ENCODE measurements around the gene DIPK1B.
A peak's percentile ranks its signal among the peaks of the same experiment; 100 is the strongest.
"Not testable (repeated sequence)": the region's sequence is repeated elsewhere in the genome, so short reads cannot be mapped to it uniquely, and the experiment has no call there.

DIPK1B gene

GRCh38 chr9:136754059-136754572 lies 41.7 kb downstream of the DIPK1B start:
- no peak for DNase-seq (ENCODE audit: low read depth)

GRCh38 chr9:136754626-136755301 lies 42.4 kb downstream of the DIPK1B start:
- no peak for DNase-seq (ENCODE audit: low read depth)

- DNase-seq (ENCODE audit: low read depth): not testable (repeated sequence)
These were observed 43.1 kb downstream of the DIPK1B start for GRCh38 chr9:136755302-136756133.

DNA sequence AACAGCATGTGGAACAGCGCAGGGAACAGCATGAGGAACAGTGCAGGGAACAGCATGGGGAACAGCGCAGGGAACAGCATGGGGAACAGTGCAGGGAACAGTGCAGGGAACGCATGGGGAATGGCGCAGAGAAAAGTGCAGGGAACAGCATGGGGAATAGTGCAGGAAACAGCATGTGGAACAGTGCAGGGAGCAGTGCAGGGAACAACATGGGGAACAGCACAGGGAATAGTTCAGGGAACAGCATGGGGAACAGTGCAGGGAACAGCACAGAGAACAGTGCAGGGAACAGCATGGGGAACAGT lies 43.7 kb downstream of the DIPK1B start:
- DNase-seq (ENCODE audit: low read depth): no peak

DNA sequence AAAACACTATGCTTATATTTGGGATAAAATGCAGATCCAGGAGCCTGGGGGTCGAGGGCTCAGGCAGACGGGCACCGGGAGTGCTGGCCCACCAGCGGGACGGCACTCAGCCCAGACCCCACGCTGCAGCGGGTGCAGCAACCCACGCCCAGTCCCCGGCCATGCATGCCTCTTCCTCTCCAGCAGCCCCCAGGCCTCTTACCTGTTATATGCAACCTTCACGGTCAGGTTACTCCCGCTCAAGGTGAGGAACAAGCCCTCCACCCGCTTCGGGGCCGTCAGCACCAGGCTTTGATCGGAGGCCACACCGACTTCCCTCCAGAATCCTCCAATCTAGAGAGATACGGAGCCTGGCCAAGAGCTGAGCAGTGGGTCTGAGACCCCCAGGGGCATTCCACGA lies 44.5 kb downstream of the DIPK1B start:
- DNase-seq (ENCODE audit: low read depth): no peak

- no peak for DNase-seq (ENCODE audit: low read depth)
These were observed 45.0 kb downstream of the DIPK1B start for GRCh38 chr9:136757328-136757727.

- DNase-seq (ENCODE audit: low read depth): no peak
These were observed 45.4 kb downstream of the DIPK1B start for GRCh38 chr9:136757751-136758140.

GRCh38 chr9:136759001-136759400 lies 46.6 kb downstream of the DIPK1B start:
- no peak for DNase-seq (ENCODE audit: low read depth)

GRCh38 chr9:136759436-136760325 lies 47.3 kb downstream of the DIPK1B start:
- DNase-seq (ENCODE audit: low read depth): no peak

DNA sequence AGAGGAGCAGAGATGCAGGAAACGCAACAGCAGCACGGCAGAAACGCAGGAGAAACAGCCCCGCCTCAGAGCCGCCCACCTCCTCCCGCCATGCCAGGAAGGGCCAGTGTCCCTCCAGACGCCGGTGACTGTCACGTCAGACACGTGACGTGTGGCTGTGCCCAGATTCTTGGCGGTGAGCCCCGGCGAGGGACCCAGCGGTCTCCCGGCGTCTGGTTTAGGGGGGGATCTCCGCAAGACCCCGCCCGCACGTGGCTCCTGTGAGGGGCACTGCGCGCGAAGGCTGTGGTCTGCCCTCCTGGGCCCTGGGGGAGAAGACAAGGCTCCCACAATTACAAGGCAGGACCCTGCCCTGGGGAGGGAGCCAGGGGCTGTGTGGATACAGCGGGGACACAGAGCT lies 48.1 kb downstream of the DIPK1B start:
- no peak for DNase-seq (ENCODE audit: low read depth)

DNA sequence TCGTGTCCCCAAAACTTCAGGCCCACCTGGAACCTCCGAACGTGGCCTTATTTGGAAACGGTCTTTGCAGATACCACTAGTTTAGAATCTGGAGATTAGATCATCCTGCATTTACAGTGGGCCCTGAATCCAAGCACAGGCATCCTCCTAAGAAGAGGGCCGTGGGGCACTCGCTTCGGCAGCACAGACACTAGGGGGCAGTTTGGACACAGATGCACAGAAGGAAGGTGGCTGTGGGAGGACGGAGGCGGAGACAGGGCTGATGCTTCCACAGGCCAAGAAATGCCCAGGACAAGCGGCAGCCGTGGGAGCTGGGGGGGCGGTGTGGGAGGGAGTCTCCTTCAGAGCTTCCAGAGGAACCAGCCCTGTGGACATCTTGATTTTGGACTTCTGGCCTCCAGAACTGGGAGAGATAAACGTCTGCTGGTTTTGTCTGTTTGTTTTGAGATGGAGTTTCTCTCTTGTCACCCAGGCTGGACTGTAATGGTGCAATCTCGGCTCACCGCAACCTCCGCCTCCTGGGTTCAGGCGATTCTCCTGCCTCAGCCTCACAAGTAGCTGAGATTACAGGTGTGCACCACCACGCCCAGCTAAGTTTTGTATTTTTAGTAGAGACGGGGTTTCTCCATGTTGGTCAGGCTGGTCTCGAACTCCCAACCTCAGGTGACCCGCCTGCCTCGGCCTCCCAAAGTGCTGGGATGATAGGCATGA lies 48.6 kb downstream of the DIPK1B start:
- peak; percentile 32 for DNase-seq (ENCODE audit: low read depth)

DNA sequence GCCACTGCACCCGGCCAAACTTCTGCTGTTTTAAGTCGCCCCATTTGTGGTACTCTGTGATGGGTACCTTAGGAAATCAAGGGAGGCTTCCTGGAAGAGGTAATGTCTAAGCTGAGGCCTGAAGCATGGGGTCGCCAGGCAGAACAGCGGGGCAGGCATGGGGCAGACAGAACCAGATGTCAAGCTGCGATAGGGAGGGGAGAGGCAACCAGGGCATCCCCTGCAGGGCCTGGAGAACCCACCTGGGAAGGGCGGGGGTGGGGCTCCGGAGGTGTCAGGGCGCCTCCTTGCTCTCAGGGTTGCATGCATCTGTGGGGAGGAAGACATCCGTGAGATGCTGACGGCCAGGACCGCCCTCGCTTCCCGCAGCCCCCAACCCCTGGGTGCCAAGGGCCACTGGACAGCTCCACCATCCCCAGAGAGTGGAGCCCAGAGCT lies 49.2 kb downstream of the DIPK1B start:
- DNase-seq (ENCODE audit: low read depth): no peak

- no peak for DNase-seq (ENCODE audit: low read depth)
These were observed 49.9 kb downstream of the DIPK1B start for GRCh38 chr9:136762221-136762691.

DNA sequence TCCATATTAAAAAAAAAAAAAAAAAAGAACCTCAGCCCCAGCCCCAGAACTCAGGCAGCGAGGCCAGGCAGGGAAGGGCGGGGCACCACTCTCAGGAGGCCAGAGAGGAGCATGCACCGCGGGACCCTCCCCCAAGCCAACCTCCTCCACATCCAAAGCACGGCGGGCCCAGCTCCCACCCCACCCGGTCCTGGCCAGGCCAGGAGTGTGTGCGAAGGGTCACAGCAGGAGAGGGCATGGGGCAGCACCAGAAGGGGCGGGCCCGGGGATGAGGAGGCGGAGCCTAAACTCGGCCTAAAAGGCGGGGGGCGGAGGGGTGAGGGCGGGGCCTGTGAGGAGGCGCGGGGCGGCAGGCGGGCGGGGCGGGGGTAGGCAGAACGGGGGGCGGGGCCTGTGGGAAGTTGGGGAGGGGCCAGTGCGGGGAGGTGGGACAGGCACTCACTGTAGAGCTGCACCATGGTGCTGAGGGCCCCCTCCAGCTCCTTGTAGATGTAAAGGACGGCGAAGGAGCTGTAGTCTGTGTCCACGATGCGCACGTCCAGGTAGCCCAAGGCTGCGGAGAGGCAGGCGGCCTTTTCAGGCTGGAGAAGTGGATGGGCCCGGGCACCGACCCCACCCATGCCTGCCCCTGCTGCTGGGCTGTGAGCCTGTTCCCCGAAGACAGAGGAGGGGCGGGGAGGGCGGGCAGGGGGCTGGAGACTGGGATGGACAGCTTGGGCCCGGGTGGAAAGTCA lies 50.7 kb downstream of the DIPK1B start:
- DNase-seq (ENCODE audit: low read depth): no peak

DNA sequence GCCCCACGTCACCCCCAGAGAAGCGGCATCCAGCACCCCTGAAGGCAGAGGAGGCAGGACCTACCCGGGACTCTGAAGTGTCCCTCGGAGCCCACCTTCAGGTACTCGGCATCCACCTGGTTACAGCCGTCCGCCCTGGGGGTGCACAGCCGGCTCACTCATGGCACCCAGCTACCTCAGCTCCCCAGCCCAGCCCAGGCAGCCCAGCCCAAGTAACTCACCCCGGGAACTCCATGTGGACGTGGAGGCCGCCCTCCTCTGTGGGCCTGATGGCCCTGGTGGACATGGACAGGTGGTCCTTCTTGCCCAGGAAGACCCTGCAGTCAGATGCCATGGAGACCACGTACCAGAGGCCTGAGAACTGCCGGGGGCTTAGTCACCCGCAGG lies 51.3 kb downstream of the DIPK1B start:
- no peak for DNase-seq (ENCODE audit: low read depth)

GRCh38 chr9:136764301-136764891 lies 52.0 kb downstream of the DIPK1B start, which contains the start of gene LCN15:
Gene LCN15, minus strand, starts transcription at chr9:136764518. Its CDS starts 30 bp downstream, at chr9:136764488.
- no peak for DNase-seq (ENCODE audit: low read depth)

DNA sequence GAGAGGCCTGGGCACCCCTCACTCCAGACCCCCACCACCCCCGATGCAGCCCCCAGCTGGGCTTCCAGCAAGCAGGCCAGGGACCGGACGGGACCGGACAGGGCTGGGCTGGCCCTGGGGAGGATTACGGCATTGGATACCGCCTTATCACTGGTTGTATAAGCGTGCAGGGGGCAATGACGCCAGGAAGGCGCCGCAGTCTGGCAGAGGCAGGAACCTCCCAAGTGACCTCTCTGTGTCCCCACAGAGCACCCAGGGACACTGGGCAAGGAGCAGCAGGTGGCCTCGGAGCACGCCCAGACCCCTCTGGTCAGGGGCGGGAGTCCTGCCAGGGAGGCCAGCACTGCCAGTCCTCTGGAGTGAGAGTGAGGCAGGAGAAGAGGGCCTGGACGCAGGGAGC lies 52.7 kb downstream of the DIPK1B start:
- no peak for DNase-seq (ENCODE audit: low read depth)

DNA sequence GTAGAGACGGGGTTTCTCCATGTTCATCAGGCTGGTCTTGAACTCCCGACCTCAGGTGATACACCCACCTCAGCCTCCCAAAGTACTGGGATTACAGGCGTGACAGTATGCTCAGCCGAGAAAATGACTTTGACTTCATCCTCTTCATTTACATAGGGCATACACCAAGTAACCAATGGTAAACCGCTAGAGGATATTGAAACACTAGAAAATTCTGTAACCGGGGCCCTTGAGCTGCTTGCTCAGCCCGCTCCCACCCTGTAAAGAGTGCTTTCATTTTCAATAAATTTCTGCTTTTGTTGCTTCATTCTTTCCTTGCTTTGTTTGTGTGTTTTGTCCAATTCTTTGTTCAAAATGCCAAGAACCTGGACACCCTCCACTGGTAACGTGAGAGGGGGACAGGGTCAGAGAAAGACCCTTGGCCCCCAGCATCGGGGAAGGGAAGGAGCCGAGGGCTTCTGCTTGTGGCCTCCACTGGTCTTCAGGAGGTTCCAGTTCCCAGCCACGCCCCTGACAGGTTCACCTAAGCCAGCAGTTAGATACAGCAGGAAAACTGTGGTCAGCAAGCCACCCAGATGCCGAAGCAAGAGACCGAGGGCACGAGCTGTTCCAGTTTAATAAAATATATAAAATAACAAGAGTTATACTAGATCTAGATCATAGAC lies 53.5 kb downstream of the DIPK1B start:
- not testable (repeated sequence) for DNase-seq (ENCODE audit: low read depth)

DNA sequence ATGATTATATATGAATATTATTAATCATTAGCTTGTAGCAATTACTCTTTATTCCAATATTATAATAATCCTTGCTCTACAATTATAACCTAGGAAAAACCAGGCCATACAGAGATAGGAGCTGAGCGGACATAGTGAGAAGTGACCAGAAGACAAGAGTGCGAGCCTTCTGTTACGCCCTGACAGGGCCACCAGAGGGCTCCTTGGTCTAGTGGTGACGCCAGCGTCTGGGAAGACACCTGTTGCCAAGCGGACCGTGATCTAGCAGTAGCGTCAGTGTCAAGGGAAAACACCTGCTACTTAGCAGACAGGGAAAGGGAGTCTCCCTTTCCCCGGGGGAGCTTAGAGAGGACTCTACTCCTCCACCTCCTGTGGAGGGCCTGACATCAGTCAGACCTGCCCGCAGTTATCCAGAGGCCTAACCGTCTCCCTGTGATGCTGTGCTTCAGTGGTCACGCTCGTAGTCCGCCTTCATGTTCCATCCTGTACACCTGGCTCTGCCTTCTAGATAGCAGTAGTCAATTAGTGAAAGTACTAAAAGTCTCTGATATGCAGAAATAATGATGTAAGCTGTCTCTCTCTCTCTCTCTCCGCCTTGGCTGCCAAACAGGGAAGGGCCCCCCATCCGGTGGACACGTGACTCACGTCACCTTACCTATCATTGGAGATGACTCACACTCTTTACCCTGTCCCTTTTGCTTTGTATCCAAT lies 54.2 kb downstream of the DIPK1B start:
- DNase-seq (ENCODE audit: low read depth): not testable (repeated sequence)

All from GM04504 (cell line).